ENCODE data around the gene COL23A1.

Gene COL23A1

GRCh38 chr5:178530526-178530925 is 59.7 kb downstream of the COL23A1 start:
- no peak for DNase-seq (ENCODE audit: extremely low read depth, low read depth)
- TF ChIP-seq CTCF (IDR thresholded peaks at IDR 0.05; ENCODE audit: low read depth, low read length, missing control alignments) = no peak
- no peak overlapping the region for H3K4me3 ChIP-seq (replicated peaks; ENCODE audit: low read depth, low read length)

GRCh38 chr5:178529080-178529479 is 61.1 kb downstream of the COL23A1 start:
- no peak for TF ChIP-seq CTCF (IDR thresholded peaks at IDR 0.05; ENCODE audit: low read depth, low read length, missing control alignments)
- H3K4me3 ChIP-seq (replicated peaks; ENCODE audit: low read depth, low read length) = no peak overlapping the region
- DNase-seq (ENCODE audit: extremely low read depth, low read depth) = no peak

GRCh38 chr5:178527458-178528307 is 62.5 kb downstream of the COL23A1 start:
- TF ChIP-seq CTCF (IDR thresholded peaks at IDR 0.05; ENCODE audit: low read depth, low read length, missing control alignments) = no peak
- no peak for DNase-seq (ENCODE audit: extremely low read depth, low read depth)
- no peak overlapping the region for H3K4me3 ChIP-seq (replicated peaks; ENCODE audit: low read depth, low read length)

- DNase-seq (ENCODE audit: extremely low read depth, low read depth) = no peak
- no peak for TF ChIP-seq CTCF (IDR thresholded peaks at IDR 0.05; ENCODE audit: low read depth, low read length, missing control alignments)
- H3K4me3 ChIP-seq (replicated peaks; ENCODE audit: low read depth, low read length) = no peak overlapping the region
Observed at GRCh38 chr5:178526773-178527457, 63.3 kb downstream of the COL23A1 start.

- DNase-seq (ENCODE audit: extremely low read depth, low read depth) = no peak
- H3K4me3 ChIP-seq (replicated peaks; ENCODE audit: low read depth, low read length) = no peak overlapping the region
- TF ChIP-seq CTCF (IDR thresholded peaks at IDR 0.05; ENCODE audit: low read depth, low read length, missing control alignments) = no peak
Observed at GRCh38 chr5:178525906-178526732, 64.1 kb downstream of the COL23A1 start.

GRCh38 chr5:178524093-178524882 is 65.9 kb downstream of the COL23A1 start:
- TF ChIP-seq CTCF (IDR thresholded peaks at IDR 0.05; ENCODE audit: low read depth, low read length, missing control alignments) = no peak
- no peak overlapping the region for H3K4me3 ChIP-seq (replicated peaks; ENCODE audit: low read depth, low read length)
- no peak for DNase-seq (ENCODE audit: extremely low read depth, low read depth)
